Right atrium auricular region (tissue), 2 donors: ENCODE measurements around the gene SLCO2A1. TPM values are rescaled to one million over a fixed set of nuclear protein-coding genes. Genes with fewer than 3 reads are reported as not detected.

Source experiments
- DNase-seq: peaks from one replicate; pipeline ENCODE4 v3.0.0-alpha.2; 2019; ENCODE audit warnings: low spot score
- H3K27ac ChIP-seq, 2 donors: fragments of 200-600 bp; sonication (generic); 1 replicate in 1 of 2; 2 replicates in 1 of 2; pipeline ENCODE4 v1.5.1; 2016 to 2019
- H3K27me3 ChIP-seq, 2 donors: fragments of 200-600 bp; sonication (generic); one replicate each; pipeline versions ENCODE4 v1.5.1 to v1.6.0; 2017 to 2019
- H3K36me3 ChIP-seq: fragments of 200-600 bp; sonication (generic); one replicate; pipeline ENCODE4 v1.5.1; 2016
- H3K4me1 ChIP-seq, 2 donors: fragments of 200-600 bp; sonication (generic); one replicate each; pipeline versions ENCODE4 v1.5.1 to v1.6.0; 2017 to 2019
- H3K4me3 ChIP-seq, 2 donors: fragments of 200-600 bp; sonication (generic); 1 replicate in 1 of 2; 2 replicates in 1 of 2; pipeline ENCODE4 v1.5.1; 2017 to 2019; ENCODE audit warnings: mild to moderate bottlenecking in 1 of 2, moderate library complexity in 1 of 2
- H3K9me3 ChIP-seq, 2 donors: fragments of 200-600 bp; sonication (generic); one replicate each; pipeline ENCODE4 v1.5.1; 2019
- CTCF ChIP-seq, 2 donors: fragments of 200-600 bp; sonication (generic); IDR thresholded peaks; one replicate each; pipeline ENCODE4 v1.5.1; 2019; ENCODE audit warnings: antibody characterized with exemption in 2 of 2
- total RNA-seq, 2 donors: library from RNA; depleted of rRNA; stranded (reverse); fragments of >200 nt; gene quantifications; one replicate each; pipeline ENCODE4 v1.1.0, GENCODE V29; 2016

Gene SLCO2A1
- total RNA-seq, 2 donors from 2014 or later: 15.1 to 36.4 TPM

- DNase-seq: no peak
- no peak for TF ChIP-seq CTCF (IDR thresholded peaks at IDR 0.05)
- Histone ChIP-seq H3K4me3 (no peak overlapping the region), H3K27ac (no peak overlapping the region), H3K36me3 (no peaks in the 10 kb centered on the region), H3K27me3 (no peaks in the 10 kb centered on the region), H3K9me3 (peaks cover 0 to 6% of the 10 kb centered on the region in 2 donors), H3K4me1 (no peaks in the 10 kb centered on the region)
Measured at GRCh38 chr3:133970339-133970738, 59.4 kb downstream of the SLCO2A1 start.

- TF ChIP-seq CTCF (IDR thresholded peaks at IDR 0.05): no peak
- Histone ChIP-seq H3K27me3 (no peaks in the 10 kb centered on the region), H3K27ac (no peak overlapping the region), H3K4me1 (no peaks in the 10 kb centered on the region), H3K4me3 (no peak overlapping the region), H3K36me3 (no peaks in the 10 kb centered on the region), H3K9me3 (peaks cover 0 to 6% of the 10 kb centered on the region in 2 donors)
- no peak for DNase-seq
Measured at GRCh38 chr3:133967992-133968892, 61.5 kb downstream of the SLCO2A1 start.

DNA sequence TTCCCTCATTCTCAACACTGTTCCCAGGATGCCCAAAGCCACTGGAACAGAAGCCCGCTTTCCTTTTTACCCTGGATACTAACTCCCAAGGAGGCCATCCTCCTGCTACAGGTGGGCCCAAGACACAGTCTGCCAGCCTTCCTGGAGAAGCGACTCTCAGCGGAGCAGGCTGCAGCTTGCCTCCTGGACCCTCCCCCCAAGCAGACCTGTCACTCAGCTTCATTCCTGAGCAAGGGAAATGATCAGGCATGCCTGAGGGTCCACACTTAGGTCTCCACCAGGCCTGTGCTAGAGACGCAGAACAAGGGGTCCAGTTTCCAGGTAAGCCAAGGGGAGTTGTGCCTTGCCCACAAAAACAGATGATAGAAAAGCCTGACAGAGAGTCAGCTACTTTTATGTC lies 62.8 kb downstream of the SLCO2A1 start:
- Histone ChIP-seq H3K36me3 (no peaks in the 10 kb centered on the region), H3K4me1 (no peaks in the 10 kb centered on the region), H3K9me3 (no peaks in the 10 kb centered on the region), H3K27me3 (no peaks in the 10 kb centered on the region), H3K4me3 (no peak overlapping the region), H3K27ac (no peak overlapping the region)
- no peak for DNase-seq
- TF ChIP-seq CTCF (IDR thresholded peaks at IDR 0.05): no peak

DNA sequence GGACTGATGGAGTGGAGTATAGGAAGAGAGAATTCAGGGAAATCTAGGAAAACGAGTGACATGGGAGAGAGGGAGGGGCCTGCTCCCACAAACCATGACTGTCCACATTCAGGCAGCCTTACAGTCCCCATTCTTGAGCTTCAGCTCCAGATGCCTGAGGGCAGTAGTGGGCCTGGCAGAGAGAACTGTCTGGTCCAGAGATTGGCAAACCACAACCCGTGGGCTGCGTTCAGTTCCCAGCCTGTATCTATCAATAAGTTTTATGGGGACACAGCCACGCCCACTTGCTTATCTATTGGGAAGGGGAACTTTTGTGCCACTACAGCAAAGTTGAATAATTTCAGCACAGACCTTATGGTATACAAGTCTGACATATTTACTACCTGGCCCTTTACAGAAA lies 63.8 kb downstream of the SLCO2A1 start:
- Histone ChIP-seq H3K4me1 (no peaks in the 10 kb centered on the region), H3K27me3 (no peaks in the 10 kb centered on the region), H3K4me3 (no peak overlapping the region), H3K27ac (no peak overlapping the region), H3K36me3 (no peaks in the 10 kb centered on the region), H3K9me3 (no peaks in the 10 kb centered on the region)
- TF ChIP-seq CTCF (IDR thresholded peaks at IDR 0.05): no peak
- no peak for DNase-seq

DNA sequence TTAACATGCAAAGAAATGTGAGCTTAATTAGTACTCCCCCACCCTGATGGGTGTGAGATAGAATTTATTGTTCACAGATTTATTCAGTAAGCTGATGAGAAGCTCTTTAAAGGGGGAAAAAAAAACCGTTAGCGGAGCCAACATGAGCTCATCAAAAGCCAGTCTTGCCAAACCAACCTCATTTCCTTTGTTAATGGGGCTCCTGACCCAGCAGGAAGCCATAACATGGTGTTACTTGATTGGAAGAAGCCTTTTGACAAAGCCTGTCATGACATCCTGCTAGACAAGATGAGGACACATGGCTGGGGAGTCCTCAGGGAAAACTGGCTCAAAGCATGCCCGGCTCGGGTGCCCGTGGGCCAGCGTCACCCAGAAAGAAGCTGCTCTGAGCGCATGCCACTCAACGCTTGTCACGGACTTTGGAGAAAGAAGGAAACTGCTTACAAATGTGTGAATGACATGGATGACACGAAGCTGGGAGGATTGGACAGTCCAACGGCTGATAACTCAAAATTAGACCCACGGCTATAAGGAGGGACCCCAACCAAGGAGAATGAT lies 64.6 kb downstream of the SLCO2A1 start:
- Histone ChIP-seq H3K9me3 (no peaks in the 10 kb centered on the region), H3K27me3 (no peaks in the 10 kb centered on the region), H3K4me3 (no peak overlapping the region), H3K27ac (no peak overlapping the region), H3K36me3 (no peaks in the 10 kb centered on the region), H3K4me1 (no peaks in the 10 kb centered on the region)
- no peak for TF ChIP-seq CTCF (IDR thresholded peaks at IDR 0.05)
- DNase-seq: no peak
